ENCODE measurements around the gene NAA15.
A peak's percentile ranks its signal among the peaks of the same experiment; 100 is the strongest.

NAA15 gene

DNA sequence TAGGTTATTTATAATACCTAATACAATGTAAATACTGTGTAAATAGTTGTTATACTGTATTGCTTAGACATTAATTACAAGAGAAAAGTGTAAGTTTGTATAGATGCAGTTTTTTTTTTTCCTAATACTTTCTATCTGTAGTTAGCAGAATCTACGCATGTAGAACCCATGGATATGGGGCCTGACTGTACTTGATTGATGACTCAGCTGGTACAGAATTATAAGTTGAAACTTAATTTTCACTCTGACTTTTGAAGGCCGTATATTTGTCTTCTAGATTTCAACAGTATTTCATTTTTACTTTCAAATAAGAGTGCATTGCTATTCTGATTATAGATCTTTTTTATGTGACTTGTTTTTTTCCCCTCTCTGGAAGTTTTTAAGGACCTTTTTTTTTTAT is 31.7 kb downstream of the NAA15 start:
- TF ChIP-seq, protein P1, sequence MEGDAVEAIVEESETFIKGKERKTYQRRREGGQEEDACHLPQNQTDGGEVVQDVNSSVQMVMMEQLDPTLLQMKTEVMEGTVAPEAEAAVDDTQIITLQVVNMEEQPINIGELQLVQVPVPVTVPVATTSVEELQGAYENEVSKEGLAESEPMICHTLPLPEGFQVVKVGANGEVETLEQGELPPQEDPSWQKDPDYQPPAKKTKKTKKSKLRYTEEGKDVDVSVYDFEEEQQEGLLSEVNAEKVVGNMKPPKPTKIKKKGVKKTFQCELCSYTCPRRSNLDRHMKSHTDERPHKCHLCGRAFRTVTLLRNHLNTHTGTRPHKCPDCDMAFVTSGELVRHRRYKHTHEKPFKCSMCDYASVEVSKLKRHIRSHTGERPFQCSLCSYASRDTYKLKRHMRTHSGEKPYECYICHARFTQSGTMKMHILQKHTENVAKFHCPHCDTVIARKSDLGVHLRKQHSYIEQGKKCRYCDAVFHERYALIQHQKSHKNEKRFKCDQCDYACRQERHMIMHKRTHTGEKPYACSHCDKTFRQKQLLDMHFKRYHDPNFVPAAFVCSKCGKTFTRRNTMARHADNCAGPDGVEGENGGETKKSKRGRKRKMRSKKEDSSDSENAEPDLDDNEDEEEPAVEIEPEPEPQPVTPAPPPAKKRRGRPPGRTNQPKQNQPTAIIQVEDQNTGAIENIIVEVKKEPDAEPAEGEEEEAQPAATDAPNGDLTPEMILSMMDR (conservative IDR thresholded peaks at IDR 0.05; ENCODE audit: low read depth) = no peak
- DNase-seq (ENCODE audit: low spot score) = peak; percentile 26
- CTCF ChIA-PET = no interaction called here
- H3K27ac ChIP-seq = no peak overlapping the region
- POLR2A ChIA-PET (ENCODE audit: low non-redundant PET) = no interaction called here

DNA sequence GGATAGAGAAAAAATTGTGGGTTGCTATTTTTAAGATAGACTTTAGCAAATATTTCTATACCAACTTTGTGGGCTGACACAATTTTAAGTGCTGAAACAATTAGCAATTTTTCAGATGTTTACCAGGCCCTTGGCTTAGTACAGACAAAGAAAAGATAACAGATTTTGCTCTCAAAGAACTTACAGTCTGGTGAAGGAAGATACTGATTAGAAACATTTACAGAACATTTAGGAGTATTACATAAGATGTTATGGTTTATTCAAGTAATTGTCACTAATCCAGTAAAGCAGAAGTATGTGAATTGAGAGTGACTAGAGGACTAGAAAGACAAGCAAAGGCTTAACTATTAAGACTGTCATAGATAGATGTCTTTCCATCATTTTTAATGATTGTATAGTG is 36.3 kb downstream of the NAA15 start:
- POLR2A ChIA-PET (ENCODE audit: low non-redundant PET) = no interaction called here
- H3K27ac ChIP-seq = no peak overlapping the region
- TF ChIP-seq, protein P1 (conservative IDR thresholded peaks at IDR 0.05; ENCODE audit: low read depth) = no peak
- CTCF ChIA-PET = interaction anchor here (0.7 kb wide), 1 partner anchor 405 kb away, joined by 5 read pairs; no protein-coding TSS in a partner anchor
- no peak for DNase-seq (ENCODE audit: low spot score)

DNA sequence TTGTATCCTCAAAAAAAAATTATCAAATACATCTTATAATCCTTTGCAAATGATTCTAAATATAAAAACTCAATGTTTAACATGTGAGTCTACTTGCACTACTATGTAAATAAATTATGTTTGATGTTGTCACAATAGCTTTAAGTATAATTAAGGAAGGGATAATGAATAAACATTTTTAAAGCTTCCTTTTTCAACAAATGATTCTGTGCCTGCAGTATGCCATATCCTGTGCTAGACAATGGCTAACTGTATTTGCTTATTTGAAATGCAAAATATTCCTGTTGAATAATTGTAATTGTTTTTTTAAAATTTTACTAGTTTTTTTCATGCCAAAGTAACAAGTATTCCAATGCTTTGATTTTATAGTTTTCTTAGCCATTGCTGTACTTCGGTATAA is 60.0 kb downstream of the NAA15 start:
- no peak overlapping the region for H3K27ac ChIP-seq
- ChIA-PET CTCF (interaction anchor here (0.6 to 1.1 kb wide), 3 partner anchors 12 to 258 kb away, joined by 3 to 8 read pairs (median 4); no protein-coding TSS in a partner anchor), POLR2A (ENCODE audit: low non-redundant PET) (no interaction called here)
- no peak for DNase-seq (ENCODE audit: low spot score)
- TF ChIP-seq, protein P1 (conservative IDR thresholded peaks at IDR 0.05; ENCODE audit: low read depth) = no peak

- CTCF ChIA-PET = interaction anchor here (0.7 kb wide), 1 partner anchor 332 kb away, joined by 3 read pairs; no protein-coding TSS in a partner anchor
- POLR2A ChIA-PET (ENCODE audit: low non-redundant PET) = no interaction called here
- no peak for DNase-seq (ENCODE audit: low spot score)
- TF ChIP-seq, protein P1 (conservative IDR thresholded peaks at IDR 0.05; ENCODE audit: low read depth) = no peak
- H3K27ac ChIP-seq = no peak overlapping the region
These were observed 66.3 kb downstream of the NAA15 start for GRCh38 chr4:139367421-139368090.

DNA sequence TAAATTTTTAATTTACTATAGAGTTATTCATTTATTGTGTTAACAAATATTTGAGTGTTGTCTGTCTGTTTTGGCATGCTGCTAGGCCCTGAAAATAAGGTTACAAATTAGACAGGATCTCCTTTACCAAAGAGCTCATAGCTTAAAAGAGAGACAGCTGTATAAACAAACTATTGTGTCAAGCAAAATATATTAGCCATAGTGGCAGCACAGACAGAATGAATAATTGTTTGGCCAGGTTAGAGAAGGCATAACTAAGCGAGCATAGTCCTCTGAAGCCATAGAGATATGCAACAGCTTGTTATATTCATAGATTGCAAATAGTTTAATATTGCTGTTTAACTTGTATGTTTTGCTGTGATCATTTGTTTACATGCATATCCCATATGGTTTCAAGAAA is 67.7 kb downstream of the NAA15 start:
- POLR2A ChIA-PET (ENCODE audit: low non-redundant PET) = no interaction called here
- CTCF ChIA-PET = interaction anchor here (1.0 kb wide), 1 partner anchor 15 kb away, joined by 3 read pairs; no protein-coding TSS in a partner anchor
- no peak overlapping the region for H3K27ac ChIP-seq
- DNase-seq (ENCODE audit: low spot score) = no peak
- TF ChIP-seq, protein P1 (conservative IDR thresholded peaks at IDR 0.05; ENCODE audit: low read depth) = no peak

DNA sequence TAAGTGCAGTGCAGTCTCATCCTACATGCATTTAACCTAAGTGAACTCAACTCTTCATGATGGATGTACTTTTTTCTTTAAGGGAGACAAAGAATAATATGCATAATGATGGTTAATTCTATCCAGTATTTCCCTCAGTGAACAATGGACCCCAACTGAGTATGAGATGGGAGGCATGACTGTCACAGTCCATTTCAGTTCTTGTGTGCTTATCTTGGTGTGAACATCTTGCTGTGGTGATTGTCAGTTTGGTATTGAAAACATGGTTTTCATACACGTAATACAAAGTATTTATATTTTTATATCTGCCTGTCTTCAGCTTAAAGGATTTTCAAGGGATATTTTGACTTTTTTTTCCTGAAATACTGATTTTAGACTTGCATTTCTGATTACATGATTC is 72.9 kb downstream of the NAA15 start:
- ChIA-PET POLR2A (ENCODE audit: low non-redundant PET) (no interaction called here), CTCF (no interaction called here)
- DNase-seq (ENCODE audit: low spot score) = no peak
- TF ChIP-seq, protein P1 (conservative IDR thresholded peaks at IDR 0.05; ENCODE audit: low read depth) = no peak
- no peak overlapping the region for H3K27ac ChIP-seq
